ENCODE results near the gene RPL10.

RPL10 gene

GRCh38 chrX:154428176-154429171, 30.3 kb downstream of the RPL10 start, which contains the start of gene ATP6AP1:
TSS of gene ATP6AP1 (plus strand) at chrX:154428677. CDS start at chrX:154428693, 16 bp downstream.
- Mint-ChIP-seq H3K9me3 (no peaks in the 10 kb centered on the region), H3K4me3 (peak within 1 kb of the TSS; percentile 78 to 79)
- ATAC-seq (replicated peaks): peak; percentile 97

GRCh38 chrX:154429711-154430110, 31.5 kb downstream of the RPL10 start:
- H3K27me3 Mint-ChIP-seq: no peaks in the 10 kb centered on the region
- peaks cover 18% of the 10 kb centered on the region for H3K36me3 Mint-ChIP-seq (ENCODE audit: insufficient read depth)
- H3K9me3 Mint-ChIP-seq: no peaks in the 10 kb centered on the region
- peak overlapping the region; percentile 78 to 79 for H3K4me3 Mint-ChIP-seq
- no peak overlapping the region for H3K27ac Mint-ChIP-seq
- no peak for ATAC-seq (replicated peaks)
- peaks cover 15 to 19% of the 10 kb centered on the region in 2 donors for H3K4me1 Mint-ChIP-seq (ENCODE audit: low read depth in 2 of 2)
- no peak for DNase-seq

More at GRCh38 chrX:154428176-154429171, 30.3 kb downstream of the RPL10 start, which contains the start of gene ATP6AP1:
- no peaks in the 10 kb centered on the region for H3K27me3 Mint-ChIP-seq
- DNase-seq: peak; percentile 78 to 81 (median 79)
- peaks cover 17% of the 10 kb centered on the region for H3K36me3 Mint-ChIP-seq (ENCODE audit: insufficient read depth)
- H3K4me1 Mint-ChIP-seq (ENCODE audit: low read depth in 2 of 2): peaks cover 15 to 19% of the 10 kb centered on the region in 2 donors
- H3K27ac Mint-ChIP-seq: peak within 1 kb of the TSS; percentile 67 to 86

- Mint-ChIP-seq H3K36me3 (ENCODE audit: insufficient read depth) (peaks cover 23% of the 10 kb centered on the region), H3K4me3 (peak overlapping the region in 1 of 2 donors; percentile 40), H3K27ac (peak overlapping the region; percentile 64 to 65), H3K27me3 (no peaks in the 10 kb centered on the region), H3K4me1 (ENCODE audit: low read depth in 2 of 2) (peaks cover 15 to 19% of the 10 kb centered on the region in 2 donors), H3K9me3 (no peaks in the 10 kb centered on the region)
- DNase-seq (no peak), ATAC-seq (replicated peaks) (no peak)
Measured at GRCh38 chrX:154430479-154430878, 32.3 kb downstream of the RPL10 start.

GRCh38 chrX:154430916-154431315, 32.7 kb downstream of the RPL10 start:
- no peaks in the 10 kb centered on the region for H3K9me3 Mint-ChIP-seq
- DNase-seq (no peak), ATAC-seq (replicated peaks) (no peak)
- H3K4me3 Mint-ChIP-seq: no peak overlapping the region
- H3K27ac Mint-ChIP-seq: peak overlapping the region; percentile 64 to 65
- peaks cover 23% of the 10 kb centered on the region for H3K36me3 Mint-ChIP-seq (ENCODE audit: insufficient read depth)
- no peaks in the 10 kb centered on the region for H3K27me3 Mint-ChIP-seq
- peaks cover 15 to 19% of the 10 kb centered on the region in 2 donors for H3K4me1 Mint-ChIP-seq (ENCODE audit: low read depth in 2 of 2)

GRCh38 chrX:154431341-154431740, 33.2 kb downstream of the RPL10 start:
- no peak for DNase-seq
- Mint-ChIP-seq H3K27me3 (no peaks in the 10 kb centered on the region), H3K27ac (peak overlapping the region in 1 of 2 donors; percentile 60), H3K4me1 (ENCODE audit: low read depth in 2 of 2) (peaks cover 18 to 21% of the 10 kb centered on the region in 2 donors), H3K36me3 (ENCODE audit: insufficient read depth) (peaks cover 26% of the 10 kb centered on the region), H3K4me3 (no peak overlapping the region), H3K9me3 (no peaks in the 10 kb centered on the region)
- no peak for ATAC-seq (replicated peaks)

- Mint-ChIP-seq H3K9me3 (no peaks in the 10 kb centered on the region), H3K36me3 (ENCODE audit: insufficient read depth) (peaks cover 29% of the 10 kb centered on the region), H3K4me1 (ENCODE audit: low read depth in 2 of 2) (peaks cover 19 to 23% of the 10 kb centered on the region in 2 donors), H3K27me3 (no peaks in the 10 kb centered on the region), H3K4me3 (no peak overlapping the region), H3K27ac (peak overlapping the region in 1 of 2 donors; percentile 72)
- no peak for ATAC-seq (replicated peaks)
- no peak for DNase-seq
Measured at GRCh38 chrX:154432210-154432609, 34.0 kb downstream of the RPL10 start.

GRCh38 chrX:154433605-154434004, 35.4 kb downstream of the RPL10 start:
- peaks cover 19 to 20% of the 10 kb centered on the region in 2 donors for H3K4me1 Mint-ChIP-seq (ENCODE audit: low read depth in 2 of 2)
- no peak overlapping the region for H3K4me3 Mint-ChIP-seq
- no peak for ATAC-seq (replicated peaks)
- H3K9me3 Mint-ChIP-seq: no peaks in the 10 kb centered on the region
- H3K27ac Mint-ChIP-seq: no peak overlapping the region
- peaks cover 35% of the 10 kb centered on the region for H3K36me3 Mint-ChIP-seq (ENCODE audit: insufficient read depth)
- no peak for DNase-seq
- H3K27me3 Mint-ChIP-seq: no peaks in the 10 kb centered on the region

GRCh38 chrX:154434394-154435168, 36.4 kb downstream of the RPL10 start:
- H3K27ac Mint-ChIP-seq: peak overlapping the region in 1 of 2 donors; percentile 17
- H3K4me3 Mint-ChIP-seq: no peak overlapping the region
- no peaks in the 10 kb centered on the region for H3K27me3 Mint-ChIP-seq
- H3K4me1 Mint-ChIP-seq (ENCODE audit: low read depth in 2 of 2): peaks cover 14 to 18% of the 10 kb centered on the region in 2 donors
- ATAC-seq (replicated peaks): no peak
- H3K9me3 Mint-ChIP-seq: no peaks in the 10 kb centered on the region
- H3K36me3 Mint-ChIP-seq (ENCODE audit: insufficient read depth): peaks cover 33% of the 10 kb centered on the region
- DNase-seq: no peak

- peaks cover 10 to 20% of the 10 kb centered on the region in 2 donors for H3K4me1 Mint-ChIP-seq (ENCODE audit: low read depth in 2 of 2)
- no peaks in the 10 kb centered on the region for H3K9me3 Mint-ChIP-seq
- DNase-seq (no peak), ATAC-seq (replicated peaks) (no peak)
- peaks cover 32% of the 10 kb centered on the region for H3K36me3 Mint-ChIP-seq (ENCODE audit: insufficient read depth)
- H3K27me3 Mint-ChIP-seq: no peaks in the 10 kb centered on the region
- H3K27ac Mint-ChIP-seq: peak overlapping the region in 1 of 2 donors; percentile 17
- no peak overlapping the region for H3K4me3 Mint-ChIP-seq
Measured at GRCh38 chrX:154435171-154435733, 37.1 kb downstream of the RPL10 start.

GRCh38 chrX:154436374-154436982, 38.3 kb downstream of the RPL10 start:
- H3K4me1 Mint-ChIP-seq (ENCODE audit: low read depth in 2 of 2): peaks cover 4 to 13% of the 10 kb centered on the region in 2 donors
- peak overlapping the region; percentile 78 to 89 for H3K4me3 Mint-ChIP-seq
- no peaks in the 10 kb centered on the region for H3K9me3 Mint-ChIP-seq
- H3K36me3 Mint-ChIP-seq (ENCODE audit: insufficient read depth): peaks cover 41% of the 10 kb centered on the region
- H3K27me3 Mint-ChIP-seq: no peaks in the 10 kb centered on the region
- ATAC-seq (replicated peaks): peak; percentile 72
- peak; percentile 32 to 52 (median 34) for DNase-seq
- H3K27ac Mint-ChIP-seq: peak overlapping the region; percentile 86 to 88

GRCh38 chrX:154436983-154437752, 39.0 kb downstream of the RPL10 start, which contains the start of gene GDI1:
TSS of gene GDI1 (plus strand) at chrX:154437154. CDS start at chrX:154437255, 101 bp downstream.
- H3K4me1 Mint-ChIP-seq (ENCODE audit: low read depth in 2 of 2): peaks cover 4 to 17% of the 10 kb centered on the region in 2 donors
- peak within 1 kb of the TSS; percentile 87 to 88 for H3K27ac Mint-ChIP-seq
- H3K4me3 Mint-ChIP-seq: peak within 1 kb of the TSS; percentile 81 to 89
- no peaks in the 10 kb centered on the region for H3K9me3 Mint-ChIP-seq
- H3K36me3 Mint-ChIP-seq (ENCODE audit: insufficient read depth): peaks cover 47% of the 10 kb centered on the region
- ATAC-seq (replicated peaks) (peak; percentile 61), DNase-seq (peak; percentile 45 to 53 (median 52))
- H3K27me3 Mint-ChIP-seq: no peaks in the 10 kb centered on the region

Data from effector memory CD8-positive, alpha-beta T cell (primary cell).